Neural progenitor cell (in vitro differentiated cells): ENCODE results near the gene MATCAP1. TPM values are rescaled to one million over a fixed set of nuclear protein-coding genes. Genes with fewer than 3 reads are reported as not detected.

Experiments
- DNase-seq: peaks from one replicate; pipeline ENCODE4 v3.0.0-alpha.2; 2016; ENCODE audit warnings: low spot score
- H2AFZ ChIP-seq: fragments of 200-600 bp; sonication (generic); replicated peaks from 2 replicates; pipeline ENCODE4 v1.6.1; 2016; ENCODE audit warnings: antibody characterized with exemption
- H3F3A ChIP-seq: fragments of 200-600 bp; sonication (generic); 2 replicates; pipeline ENCODE4 v1.6.1; 2016; ENCODE audit warnings: antibody characterized with exemption, low read depth
- H3K27ac ChIP-seq: fragments of 200-600 bp; sonication (generic); 2 replicates; pipeline ENCODE4 v1.5.1; 2016; ENCODE audit warnings: mild to moderate bottlenecking
- H3K27me3 ChIP-seq: fragments of 200-600 bp; sonication (generic); 2 replicates; pipeline ENCODE4 v1.6.1; 2016; ENCODE audit warnings: mild to moderate bottlenecking, moderate library complexity
- H3K36me3 ChIP-seq: fragments of 200-600 bp; sonication (generic); 2 replicates; pipeline ENCODE4 v1.5.1; 2016
- H3K4me1 ChIP-seq: fragments of 200-600 bp; sonication (generic); 2 replicates; pipeline ENCODE4 v1.6.1; 2016; ENCODE audit warnings: mixed run types
- H3K4me2 ChIP-seq: fragments of 200-600 bp; sonication (generic); 2 replicates; pipeline ENCODE4 v1.6.1; 2016
- H3K4me3 ChIP-seq: fragments of 200-600 bp; sonication (generic); 2 replicates; pipeline ENCODE4 v1.5.1; 2016
- H3K79me2 ChIP-seq: fragments of 200-600 bp; sonication (generic); 2 replicates; pipeline ENCODE4 v1.6.1; 2016; ENCODE audit warnings: low read depth
- H3K9ac ChIP-seq: fragments of 200-600 bp; sonication (generic); 2 replicates; pipeline ENCODE4 v1.6.1; 2016
- H3K9me3 ChIP-seq: fragments of 200-600 bp; sonication (generic); 2 replicates; pipeline ENCODE4 v1.5.1; 2016; ENCODE audit warnings: low read depth
- H4K20me1 ChIP-seq: fragments of 200-600 bp; sonication (generic); 2 replicates; pipeline ENCODE4 v1.6.1; 2016; ENCODE audit warnings: low read depth
- H3K27ac Mint-ChIP-seq: 3 replicates; pipeline ENCODE4 v1.8.0; 2021; ENCODE audit warnings: mixed read lengths
- H3K27me3 Mint-ChIP-seq: 2 replicates; pipeline ENCODE4 v1.8.0; 2022; ENCODE audit warnings: low read depth, mild to moderate bottlenecking, inconsistent platforms, moderate library complexity, mixed read lengths; ENCODE audit not compliant: insufficient read depth
- H3K36me3 Mint-ChIP-seq: 3 replicates; pipeline ENCODE4 v1.8.0; 2021; ENCODE audit warnings: mixed read lengths
- H3K4me1 Mint-ChIP-seq: 3 replicates; pipeline ENCODE4 v1.8.0; 2021; ENCODE audit warnings: mixed read lengths
- H3K4me3 Mint-ChIP-seq: 3 replicates; pipeline ENCODE4 v1.8.0; 2021; ENCODE audit warnings: mild to moderate bottlenecking, moderate library complexity, mixed read lengths
- H3K9me3 Mint-ChIP-seq: 3 replicates; pipeline ENCODE4 v1.8.0; 2020; ENCODE audit warnings: mixed read lengths
- EZH2 ChIP-seq: fragments of 200-600 bp; sonication (generic); IDR thresholded peaks from 2 replicates; pipeline ENCODE4 v1.6.1; 2017; ENCODE audit warnings: antibody characterized with exemption, mild to moderate bottlenecking, moderate library complexity
- EZH2phosphoT487 ChIP-seq: fragments of 200-600 bp; sonication (generic); IDR thresholded peaks from 2 replicates; pipeline ENCODE4 v1.6.1; 2017; ENCODE audit warnings: antibody characterized with exemption
- total RNA-seq: library from RNA; depleted of rRNA; stranded (reverse); fragments of >200 nt; gene quantifications from 2 replicates; pipeline ENCODE4 v1.2.3, GENCODE V29; 2015; ENCODE audit warnings: low replicate concordance
- TF ChIP-seq, protein P1 (sequence below): fragments of 200-600 bp; sonication (generic); IDR thresholded peaks from 2 replicates; pipeline ENCODE4 v1.5.1; 2017; ENCODE audit warnings: antibody characterized with exemption, mild to moderate bottlenecking

The MATCAP1 gene
- total RNA-seq, 1 donor from 2014 or later = 15.7 TPM

DNA sequence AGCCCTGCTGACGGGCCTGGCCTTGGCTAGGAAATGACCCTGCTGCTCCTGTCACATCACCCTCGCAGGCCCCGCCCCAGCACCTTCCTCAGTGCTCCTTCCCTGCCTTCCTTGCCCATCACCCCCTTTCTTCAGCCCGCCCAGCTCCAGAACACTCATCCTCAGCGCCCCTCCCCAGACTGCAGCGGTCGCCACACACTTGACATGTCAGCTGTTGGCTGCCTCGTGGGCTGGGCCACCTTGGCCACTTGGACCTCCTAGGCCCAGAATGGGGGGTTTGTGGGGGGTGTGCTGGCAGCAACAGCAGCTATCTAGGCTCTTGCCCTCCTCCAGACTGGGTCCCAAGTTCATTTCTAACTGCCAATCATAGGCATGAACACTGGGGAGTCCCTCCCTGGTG, 25.8 kb upstream of the MATCAP1 start:
- no peak overlapping the region for H2AFZ ChIP-seq
- H3K9me3 Mint-ChIP-seq = no peaks in the 10 kb centered on the region
- H3K27me3 Mint-ChIP-seq = peaks cover 6% of the 10 kb centered on the region
- H3K4me1 ChIP-seq = peaks cover 14% of the 10 kb centered on the region
- no peak overlapping the region for H3K27ac Mint-ChIP-seq
- no peak overlapping the region for H3K9ac ChIP-seq
- H3K27ac ChIP-seq = no peak overlapping the region
- H3F3A ChIP-seq = peaks cover 12% of the 10 kb centered on the region
- H3K27me3 ChIP-seq = no peaks in the 10 kb centered on the region
- H3K79me2 ChIP-seq = no peaks in the 10 kb centered on the region
- DNase-seq = no peak
- peaks cover 7% of the 10 kb centered on the region for H4K20me1 ChIP-seq
- no peaks in the 10 kb centered on the region for H3K36me3 ChIP-seq
- TF ChIP-seq, protein P1, sequence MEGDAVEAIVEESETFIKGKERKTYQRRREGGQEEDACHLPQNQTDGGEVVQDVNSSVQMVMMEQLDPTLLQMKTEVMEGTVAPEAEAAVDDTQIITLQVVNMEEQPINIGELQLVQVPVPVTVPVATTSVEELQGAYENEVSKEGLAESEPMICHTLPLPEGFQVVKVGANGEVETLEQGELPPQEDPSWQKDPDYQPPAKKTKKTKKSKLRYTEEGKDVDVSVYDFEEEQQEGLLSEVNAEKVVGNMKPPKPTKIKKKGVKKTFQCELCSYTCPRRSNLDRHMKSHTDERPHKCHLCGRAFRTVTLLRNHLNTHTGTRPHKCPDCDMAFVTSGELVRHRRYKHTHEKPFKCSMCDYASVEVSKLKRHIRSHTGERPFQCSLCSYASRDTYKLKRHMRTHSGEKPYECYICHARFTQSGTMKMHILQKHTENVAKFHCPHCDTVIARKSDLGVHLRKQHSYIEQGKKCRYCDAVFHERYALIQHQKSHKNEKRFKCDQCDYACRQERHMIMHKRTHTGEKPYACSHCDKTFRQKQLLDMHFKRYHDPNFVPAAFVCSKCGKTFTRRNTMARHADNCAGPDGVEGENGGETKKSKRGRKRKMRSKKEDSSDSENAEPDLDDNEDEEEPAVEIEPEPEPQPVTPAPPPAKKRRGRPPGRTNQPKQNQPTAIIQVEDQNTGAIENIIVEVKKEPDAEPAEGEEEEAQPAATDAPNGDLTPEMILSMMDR = no peak
- TF ChIP-seq EZH2 = no peak
- TF ChIP-seq EZH2phosphoT487 = no peak
- H3K4me2 ChIP-seq = no peak overlapping the region
- H3K36me3 Mint-ChIP-seq = peaks cover 6% of the 10 kb centered on the region
- no peak overlapping the region for H3K4me3 Mint-ChIP-seq
- H3K9me3 ChIP-seq = no peaks in the 10 kb centered on the region
- H3K4me3 ChIP-seq = no peak overlapping the region
- H3K4me1 Mint-ChIP-seq = peaks cover 7% of the 10 kb centered on the region

DNA sequence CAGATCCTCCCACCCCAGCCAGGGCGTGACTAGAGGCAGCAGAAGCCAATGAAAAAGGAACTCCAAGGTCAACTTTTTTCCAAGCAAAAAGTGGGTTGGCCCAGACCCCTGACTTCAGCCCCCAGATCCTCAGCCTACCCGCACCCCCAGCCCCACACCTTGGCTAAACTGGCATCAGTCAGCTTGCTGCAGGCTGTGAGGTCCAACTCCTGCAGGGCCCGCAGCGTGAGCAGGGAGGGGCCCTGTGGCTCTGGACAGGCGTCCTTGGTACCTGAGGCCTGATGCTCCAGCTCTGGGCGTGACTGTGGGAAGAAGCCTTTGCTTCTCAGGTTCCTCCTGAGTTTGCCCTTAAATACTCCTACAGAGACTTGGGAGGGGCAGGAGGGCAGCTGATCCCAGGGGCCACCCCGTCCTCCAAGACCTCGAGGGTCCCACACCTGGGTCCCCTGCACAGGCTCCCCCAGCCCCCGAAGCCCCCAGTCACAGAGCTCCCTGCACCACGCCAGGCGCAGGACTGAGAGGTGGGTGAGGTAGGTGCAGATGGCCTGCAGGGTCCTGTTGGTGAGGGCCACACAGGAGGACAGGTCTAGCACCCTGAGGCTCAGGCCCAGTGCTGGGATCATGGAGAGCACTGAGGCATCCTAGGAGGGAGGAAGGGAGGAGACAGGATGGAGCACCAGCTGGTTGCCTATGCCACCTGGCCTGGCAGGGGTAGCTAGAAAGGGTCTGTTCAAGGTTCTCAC, 24.6 kb upstream of the MATCAP1 start:
- Mint-ChIP-seq H3K27me3 (peaks cover 3% of the 10 kb centered on the region), H3K9me3 (no peaks in the 10 kb centered on the region), H3K4me1 (peaks cover 7% of the 10 kb centered on the region), H3K27ac (no peak overlapping the region), H3K36me3 (peaks cover 6% of the 10 kb centered on the region), H3K4me3 (no peak overlapping the region)
- Histone ChIP-seq H3K4me2 (no peak overlapping the region), H3K79me2 (no peaks in the 10 kb centered on the region), H3K9me3 (no peaks in the 10 kb centered on the region), H4K20me1 (peaks cover 7% of the 10 kb centered on the region), H2AFZ (no peak overlapping the region), H3K4me1 (peaks cover 14% of the 10 kb centered on the region), H3F3A (peaks cover 12% of the 10 kb centered on the region), H3K4me3 (no peak overlapping the region), H3K36me3 (no peaks in the 10 kb centered on the region), H3K27ac (no peak overlapping the region), H3K27me3 (no peaks in the 10 kb centered on the region), H3K9ac (no peak overlapping the region)
- TF ChIP-seq EZH2phosphoT487 = no peak
- no peak for DNase-seq

DNA sequence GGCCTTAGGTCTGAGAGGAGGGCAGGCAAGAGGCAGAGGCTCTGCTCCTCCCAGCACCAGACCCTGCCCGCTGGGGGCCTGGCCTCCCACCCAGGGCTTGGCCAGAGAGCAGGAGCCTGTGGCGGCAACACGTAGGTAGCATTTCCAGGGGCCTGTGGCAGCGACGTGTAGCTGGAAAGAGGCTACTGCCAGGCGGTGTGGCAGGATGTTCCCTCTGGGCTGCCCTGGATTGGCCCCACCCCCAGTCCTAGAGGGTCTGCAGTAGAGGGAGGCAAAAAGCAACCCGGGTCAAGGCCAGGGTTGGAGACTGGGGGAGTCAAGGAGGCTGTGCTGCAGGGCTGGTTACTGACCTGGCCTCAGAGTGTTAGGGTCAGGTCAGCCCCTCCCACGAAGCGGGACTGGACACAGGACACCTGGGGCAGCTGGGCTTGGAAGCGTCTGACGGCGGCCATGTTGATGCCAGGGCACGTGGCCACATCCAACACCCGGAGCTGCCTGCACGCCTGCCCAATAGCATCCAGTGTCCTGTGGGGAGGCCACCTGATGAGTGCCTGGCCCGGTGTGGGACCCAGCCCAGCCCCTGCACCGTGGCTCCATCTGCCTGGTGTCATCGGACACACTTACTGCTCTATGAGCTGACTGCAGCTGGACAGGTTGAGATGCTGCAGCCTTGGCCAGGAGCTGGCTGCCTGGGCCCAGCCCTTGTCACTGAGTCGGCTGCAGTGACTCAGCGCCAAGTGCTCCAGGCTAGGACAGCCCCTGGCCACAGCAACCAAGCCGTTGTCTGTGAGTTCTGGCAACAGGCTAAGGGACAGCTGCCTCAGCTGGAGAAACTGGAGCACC, 23.7 kb upstream of the MATCAP1 start:
- Histone ChIP-seq H3K4me2 (peak overlapping the region; percentile 50), H3F3A (peaks cover 12% of the 10 kb centered on the region), H3K36me3 (no peaks in the 10 kb centered on the region), H3K9me3 (no peaks in the 10 kb centered on the region), H3K9ac (no peak overlapping the region), H3K79me2 (no peaks in the 10 kb centered on the region), H4K20me1 (peaks cover 7% of the 10 kb centered on the region), H3K27me3 (no peaks in the 10 kb centered on the region), H3K4me3 (no peak overlapping the region), H3K4me1 (peaks cover 14% of the 10 kb centered on the region), H3K27ac (no peak overlapping the region), H2AFZ (no peak overlapping the region)
- H3K9me3 Mint-ChIP-seq = no peaks in the 10 kb centered on the region
- peak; percentile 22 for DNase-seq
- peaks cover 7% of the 10 kb centered on the region for H3K4me1 Mint-ChIP-seq
- no peak overlapping the region for H3K27ac Mint-ChIP-seq
- no peak overlapping the region for H3K4me3 Mint-ChIP-seq
- TF ChIP-seq EZH2 = no peak
- no peak for TF ChIP-seq EZH2phosphoT487
- TF ChIP-seq, protein P1 = no peak
- H3K27me3 Mint-ChIP-seq = peaks cover 5% of the 10 kb centered on the region
- H3K36me3 Mint-ChIP-seq = peaks cover 6% of the 10 kb centered on the region
